Fibroblast of upper back skin (primary cell): ENCODE data around the gene CTSZ.
"Not testable (repeated sequence)": the region's sequence is repeated elsewhere in the genome, so short reads cannot be mapped to it uniquely, and the experiment has no call there.

Experiments
- DNase-seq: peaks from one replicate; pipeline ENCODE4 v3.0.0-alpha.2; 2013

Gene CTSZ

GRCh38 chr20:58994390-58995159 is 12.5 kb downstream of the CTSZ start:
- no peak for DNase-seq

GRCh38 chr20:58993332-58994248 is 13.5 kb downstream of the CTSZ start:
- no peak for DNase-seq

- DNase-seq, result no peak
Measured at GRCh38 chr20:58992911-58993310, 14.1 kb downstream of the CTSZ start.

GRCh38 chr20:58991715-58992114 is 15.3 kb downstream of the CTSZ start:
- no peak for DNase-seq

- DNase-seq, result no peak
Measured at GRCh38 chr20:58990651-58991445, 16.2 kb downstream of the CTSZ start.

GRCh38 chr20:58989196-58989595 is 17.9 kb downstream of the CTSZ start:
- DNase-seq, result no peak

- no peak for DNase-seq
Measured at GRCh38 chr20:58988565-58988882, 18.5 kb downstream of the CTSZ start.

GRCh38 chr20:58987790-58988564 is 19.1 kb downstream of the CTSZ start:
- DNase-seq, result no peak

- DNase-seq, result no peak
Measured at GRCh38 chr20:58986968-58987517, 20.0 kb downstream of the CTSZ start.

- no peak for DNase-seq
Measured at GRCh38 chr20:58986286-58986967, 20.6 kb downstream of the CTSZ start.

GRCh38 chr20:58985656-58986055 is 21.4 kb downstream of the CTSZ start:
- no peak for DNase-seq

- no peak for DNase-seq
Measured at GRCh38 chr20:58984691-58985090, 22.4 kb downstream of the CTSZ start.

GRCh38 chr20:58983115-58983468 is 24.0 kb downstream of the CTSZ start:
- not testable (repeated sequence) for DNase-seq

- no peak for DNase-seq
Measured at GRCh38 chr20:58982406-58983114, 24.5 kb downstream of the CTSZ start.

GRCh38 chr20:58981628-58982364 is 25.3 kb downstream of the CTSZ start:
- DNase-seq, result peak; percentile 13

GRCh38 chr20:58980711-58981627 is 26.1 kb downstream of the CTSZ start, which contains the start of gene NELFCD:
Gene NELFCD, plus strand, starts transcription at chr20:58981256. Its CDS starts 54 bp downstream, at chr20:58981310.
- peak; percentile 82 for DNase-seq

- no peak for DNase-seq
Measured at GRCh38 chr20:58978351-58979190, 28.5 kb downstream of the CTSZ start.
